GM21360 (cell line): ENCODE measurements around the gene KCNH2.
"Not testable (repeated sequence)": the region's sequence is repeated elsewhere in the genome, so short reads cannot be mapped to it uniquely, and the experiment has no call there.

ENCODE experiments used
- ATAC-seq: cut with Tn5 transposase; IDR thresholded peaks from one replicate; pipeline ENCODE4 v1.9.1; 2021; ENCODE audit warnings: mild to moderate bottlenecking, moderate library complexity; ENCODE audit not compliant: unreplicated experiment

KCNH2 gene

GRCh38 chr7:151012911-151013347, 34.8 kb upstream of the KCNH2 start:
- no peak for ATAC-seq

DNA sequence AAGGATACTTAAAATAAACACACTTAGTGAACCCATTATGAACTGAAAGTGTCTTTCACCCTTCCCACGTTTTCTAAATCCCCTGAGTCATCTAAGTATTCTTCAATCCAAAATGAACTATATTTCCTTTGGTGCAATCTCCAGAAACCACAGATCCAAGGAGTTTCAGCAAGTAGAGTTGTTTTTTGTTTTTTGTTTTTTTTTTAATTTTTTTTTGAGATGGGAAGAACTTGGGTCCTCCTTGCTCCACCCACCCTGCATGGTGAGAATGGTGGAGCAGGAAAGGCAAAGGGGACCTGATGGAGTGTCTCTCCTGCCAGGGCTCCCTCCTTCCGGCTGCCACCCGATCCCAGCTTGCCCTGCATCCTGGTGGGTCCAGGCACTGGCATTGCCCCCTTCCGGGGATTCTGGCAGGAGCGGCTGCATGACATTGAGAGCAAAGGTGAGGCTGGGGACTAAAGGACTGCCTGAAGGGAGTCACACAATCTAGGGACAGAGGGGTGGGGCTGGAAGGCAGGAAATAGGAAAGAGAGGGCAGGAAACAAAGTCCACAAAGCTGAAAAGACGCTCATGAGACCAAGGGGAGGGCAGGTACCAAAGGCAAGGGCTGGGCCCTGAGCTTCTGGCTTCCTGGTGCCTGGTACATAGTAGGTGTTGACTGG, 34.0 kb upstream of the KCNH2 start:
- no peak for ATAC-seq

DNA sequence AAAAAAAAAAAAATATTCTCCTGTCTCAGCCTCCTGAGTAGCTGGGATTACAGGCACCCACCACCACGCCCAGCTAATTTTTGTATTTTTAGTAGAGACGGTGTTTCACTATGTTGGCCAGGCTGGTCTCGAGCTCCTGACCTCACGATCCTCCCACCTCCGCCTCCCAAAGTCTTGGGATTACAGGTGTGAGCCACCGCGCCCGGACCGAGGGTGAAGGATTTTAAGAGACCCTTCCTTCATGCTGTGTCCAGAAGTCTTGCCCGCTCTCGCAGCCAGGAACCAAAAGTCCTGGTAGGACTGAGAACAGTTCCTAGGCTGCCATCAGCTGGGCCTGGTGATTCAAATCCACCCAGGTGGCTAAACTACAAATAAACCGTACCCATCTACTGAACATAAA, 33.5 kb upstream of the KCNH2 start:
- ATAC-seq: not testable (repeated sequence)

- ATAC-seq: no peak
Measured at GRCh38 chr7:151011097-151011409, 32.9 kb upstream of the KCNH2 start.

- no peak for ATAC-seq
Measured at GRCh38 chr7:151010307-151011096, 32.4 kb upstream of the KCNH2 start.

GRCh38 chr7:151010037-151010306, 31.9 kb upstream of the KCNH2 start:
- no peak for ATAC-seq

DNA sequence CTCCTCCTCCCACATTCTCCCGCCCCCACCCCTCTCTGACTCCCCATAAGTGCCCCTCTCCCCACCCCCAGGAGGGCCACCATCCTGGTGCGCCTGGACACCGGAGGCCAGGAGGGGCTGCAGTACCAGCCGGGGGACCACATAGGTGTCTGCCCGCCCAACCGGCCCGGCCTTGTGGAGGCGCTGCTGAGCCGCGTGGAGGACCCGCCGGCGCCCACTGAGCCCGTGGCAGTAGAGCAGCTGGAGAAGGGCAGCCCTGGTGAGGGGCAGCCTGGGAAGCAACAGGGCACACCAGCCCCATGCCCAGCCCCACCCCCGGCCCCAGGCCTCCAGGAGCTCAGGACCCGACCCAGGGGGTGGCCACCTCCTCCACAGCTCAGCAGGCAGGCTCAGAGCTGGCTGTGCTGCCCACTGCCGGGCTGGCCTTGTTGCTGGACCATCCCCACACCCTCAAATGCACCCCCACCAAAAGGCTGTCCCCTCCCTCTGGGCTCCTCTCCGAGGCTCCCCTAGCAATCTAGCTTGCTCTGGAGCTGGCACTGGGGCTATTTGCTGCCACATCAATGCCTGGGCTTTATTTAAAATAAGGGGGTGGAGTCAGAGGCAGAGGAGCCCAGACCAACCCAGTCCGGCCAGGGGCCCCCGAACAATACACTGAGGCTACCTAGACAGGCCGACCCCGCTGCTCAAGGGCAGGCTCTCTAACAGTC, 31.4 kb upstream of the KCNH2 start:
- no peak for ATAC-seq

DNA sequence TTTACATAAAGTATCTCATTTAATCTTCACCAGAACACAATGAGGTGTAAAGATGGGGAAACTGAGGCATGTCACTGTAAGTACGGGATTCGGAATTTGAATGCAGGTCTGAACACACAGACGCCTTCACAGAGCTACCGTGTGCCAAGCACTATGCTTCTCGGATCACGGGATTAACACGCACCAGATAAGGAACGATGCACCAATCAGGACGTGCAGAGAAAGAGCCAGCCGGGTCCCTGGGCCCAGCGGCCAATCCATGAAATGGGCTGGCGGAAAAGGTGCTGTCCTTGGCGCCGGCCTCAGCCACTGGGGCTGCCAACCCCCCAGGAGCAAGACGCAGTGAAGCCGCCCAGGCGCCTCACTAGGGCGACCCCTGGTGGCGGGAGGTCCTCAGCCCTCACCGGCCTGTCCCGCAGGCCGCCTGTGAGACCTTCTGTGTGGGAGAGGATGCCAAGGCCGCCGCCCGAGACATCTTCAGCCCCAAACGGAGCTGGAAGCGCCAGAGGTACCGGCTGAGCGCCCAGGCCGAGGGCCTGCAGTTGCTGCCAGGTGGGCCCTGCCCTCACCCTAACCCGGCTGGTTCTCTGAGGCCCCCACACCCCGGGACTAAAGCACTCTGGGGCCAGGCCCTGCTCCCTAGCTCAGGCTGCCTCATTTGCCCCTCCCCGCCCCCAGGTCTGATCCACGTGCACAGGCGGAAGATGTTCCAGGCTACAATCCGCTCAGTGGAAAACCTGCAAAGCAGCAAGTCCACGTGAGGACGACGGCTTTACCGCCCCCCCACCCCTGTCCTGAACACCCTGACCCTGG, 30.6 kb upstream of the KCNH2 start:
- ATAC-seq: peak; percentile 62

DNA sequence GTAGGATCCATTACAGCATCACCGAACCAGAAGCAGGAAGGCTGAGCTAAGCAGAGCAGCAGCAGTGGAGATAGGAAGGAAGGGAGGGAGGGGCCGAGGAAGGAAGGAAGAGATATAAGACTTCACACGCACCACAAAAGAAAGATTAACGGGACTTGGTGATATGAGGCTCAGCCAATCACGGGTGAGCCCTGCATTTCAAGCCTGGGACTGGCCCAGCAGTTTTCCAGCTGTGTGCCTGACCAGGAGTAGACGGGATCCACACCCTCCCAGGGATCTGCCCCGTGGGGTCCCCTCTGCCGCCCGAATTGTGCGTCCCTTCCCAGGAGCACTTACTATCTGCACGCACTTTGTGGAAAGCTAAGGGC, 30.0 kb upstream of the KCNH2 start:
- no peak for ATAC-seq

DNA sequence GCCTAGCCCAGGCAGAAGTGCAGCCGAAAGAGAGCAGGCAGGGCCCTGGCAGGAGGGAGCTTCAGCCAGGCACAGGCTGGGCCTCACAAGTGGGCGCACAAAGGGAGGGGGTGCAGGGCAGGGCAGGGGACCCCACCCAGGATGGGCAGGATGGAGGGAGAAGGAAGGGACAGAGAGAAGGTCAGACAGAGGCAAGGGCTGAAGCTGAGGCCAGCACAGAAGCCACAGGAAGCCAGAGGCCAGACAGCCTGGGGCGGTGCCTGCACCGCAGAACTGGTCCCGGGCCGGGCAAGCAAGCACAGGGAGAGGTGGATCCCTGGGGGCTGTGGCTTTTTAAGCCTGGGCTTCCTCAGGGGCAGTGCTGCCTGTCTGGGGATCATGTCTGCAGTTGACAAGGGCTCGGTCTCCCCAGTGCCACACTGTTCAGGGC, 29.4 kb upstream of the KCNH2 start:
- ATAC-seq: no peak

- ATAC-seq: no peak
Measured at GRCh38 chr7:151006590-151007300, 28.6 kb upstream of the KCNH2 start.

GRCh38 chr7:151005566-151005965, 27.4 kb upstream of the KCNH2 start:
- no peak for ATAC-seq

DNA sequence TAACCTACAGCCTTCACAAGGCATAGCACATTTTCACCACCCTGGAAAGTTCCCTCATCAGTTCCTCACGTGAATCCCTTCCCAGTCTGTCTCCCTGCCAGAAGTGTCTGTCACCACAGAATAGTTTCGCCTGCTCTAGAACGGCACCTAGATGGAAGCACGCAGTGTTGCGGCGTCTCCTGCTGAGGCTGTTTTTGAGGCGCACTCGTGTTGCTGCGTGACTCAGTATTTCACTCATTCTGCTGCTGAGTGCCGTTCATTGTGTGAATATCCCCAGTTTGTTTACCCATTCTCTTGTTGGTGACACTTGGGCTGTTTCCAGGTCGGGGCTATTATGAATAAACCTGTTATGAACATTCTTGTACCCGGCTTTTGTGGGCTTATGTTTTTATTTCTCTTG, 25.5 kb upstream of the KCNH2 start:
- ATAC-seq: no peak

DNA sequence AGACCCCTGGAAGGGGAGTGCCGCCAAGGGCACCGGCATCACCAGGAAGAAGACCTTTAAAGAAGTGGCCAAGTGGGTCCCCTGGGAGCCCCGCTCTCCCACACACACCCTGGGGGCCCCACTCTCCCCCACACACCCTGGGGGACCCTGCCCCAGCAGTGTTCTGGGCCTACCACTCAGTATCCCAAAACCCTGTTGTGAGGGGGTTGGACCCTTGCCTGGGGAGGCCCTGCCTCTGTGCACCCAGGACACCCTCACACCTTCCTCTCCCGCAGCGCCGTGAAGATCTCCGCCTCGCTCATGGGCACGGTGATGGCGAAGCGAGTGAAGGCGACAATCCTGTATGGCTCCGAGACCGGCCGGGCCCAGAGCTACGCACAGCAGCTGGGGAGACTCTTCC, 23.4 kb upstream of the KCNH2 start:
- no peak for ATAC-seq

DNA sequence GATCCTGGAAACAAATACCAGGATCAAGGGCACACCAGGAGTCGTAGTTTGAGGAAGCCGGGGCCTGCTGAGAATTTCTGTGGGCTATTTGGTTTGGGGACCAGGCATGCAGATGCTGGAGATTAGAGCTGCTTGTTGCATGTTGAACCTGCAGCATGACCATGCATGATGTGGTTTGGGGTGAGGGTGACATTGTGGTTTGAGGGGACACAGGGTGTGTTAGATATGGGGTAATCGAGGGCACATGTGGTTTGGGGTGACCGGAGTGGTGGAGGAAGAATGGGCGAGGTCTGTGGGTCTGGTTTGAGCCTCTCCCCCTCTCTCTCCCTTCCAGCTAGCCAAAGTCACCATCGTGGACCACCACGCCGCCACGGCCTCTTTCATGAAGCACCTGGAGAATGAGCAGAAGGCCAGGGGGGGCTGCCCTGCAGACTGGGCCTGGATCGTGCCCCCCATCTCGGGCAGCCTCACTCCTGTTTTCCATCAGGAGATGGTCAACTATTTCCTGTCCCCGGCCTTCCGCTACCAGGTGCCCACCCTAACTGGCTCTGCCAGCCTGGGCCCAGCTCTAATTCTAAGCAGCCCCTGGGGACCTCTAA, 22.9 kb upstream of the KCNH2 start:
- no peak for ATAC-seq

DNA sequence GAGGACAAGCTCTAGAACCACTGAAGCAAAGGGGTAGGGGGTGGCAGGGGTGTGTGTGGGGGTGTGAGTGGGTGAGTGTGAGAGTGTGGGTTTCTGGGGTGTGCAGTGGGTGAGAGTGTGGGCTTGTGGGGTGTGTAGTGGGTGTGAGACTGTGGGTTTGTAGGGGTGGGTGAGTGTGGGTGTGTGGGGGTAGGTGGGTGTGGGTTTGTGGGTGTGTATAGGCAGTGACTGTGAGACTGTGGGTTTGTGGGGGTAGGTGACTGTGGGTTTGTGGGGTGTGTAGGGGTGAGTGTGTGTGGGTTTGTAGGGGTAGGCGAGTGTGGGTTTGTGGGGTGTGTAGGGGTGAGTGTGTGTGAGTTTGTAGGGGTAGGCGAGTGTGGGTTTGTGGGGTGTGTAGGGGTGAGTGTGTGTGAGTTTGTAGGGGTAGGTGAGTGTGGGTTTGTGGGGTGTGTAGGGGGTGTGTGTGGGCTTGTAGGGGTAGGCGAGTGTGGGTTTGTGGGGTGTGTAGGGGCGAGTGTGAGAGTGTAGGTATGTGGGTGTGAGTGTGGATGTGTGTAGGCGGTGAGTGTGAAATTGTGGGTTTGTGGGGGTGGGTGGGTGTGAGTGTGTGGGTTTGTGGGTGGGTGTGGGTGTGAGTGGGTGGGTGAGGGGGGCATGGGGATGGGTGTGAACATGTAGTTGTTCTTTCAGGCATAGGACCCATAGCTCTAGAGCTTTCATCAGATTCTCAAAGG, 21.5 kb upstream of the KCNH2 start:
- no peak for ATAC-seq

- no peak for ATAC-seq
Measured at GRCh38 chr7:150999001-150999400, 20.9 kb upstream of the KCNH2 start.

- no peak for ATAC-seq
Measured at GRCh38 chr7:150998341-150998740, 20.2 kb upstream of the KCNH2 start.

GRCh38 chr7:150997817-150998216, 19.7 kb upstream of the KCNH2 start:
- ATAC-seq: no peak

DNA sequence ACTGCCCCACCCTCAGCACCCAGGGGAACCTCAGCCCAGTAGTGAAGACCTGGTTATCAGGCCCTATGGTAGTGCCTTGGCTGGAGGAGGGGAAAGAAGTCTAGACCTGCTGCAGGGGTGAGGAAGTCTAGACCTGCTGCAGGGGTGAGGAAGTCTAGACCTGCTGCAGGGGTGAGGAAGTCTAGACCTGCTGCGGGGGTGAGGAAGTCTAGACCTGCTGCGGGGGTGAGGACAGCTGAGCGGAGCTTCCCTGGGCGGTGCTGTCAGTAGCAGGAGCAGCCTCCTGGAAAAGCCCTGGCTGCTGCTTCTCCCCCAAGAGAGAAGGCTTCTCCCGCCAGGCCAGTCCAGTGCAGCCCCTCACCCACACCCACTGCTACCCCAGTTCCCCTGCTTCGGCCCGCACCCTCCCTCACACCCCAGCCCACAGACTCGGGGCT, 19.0 kb upstream of the KCNH2 start:
- no peak for ATAC-seq
